SK-N-SH (cell line): ENCODE measurements around the gene KRT78. TPM values are rescaled to one million over a fixed set of nuclear protein-coding genes. Genes with fewer than 3 reads are reported as not detected.
A peak's percentile ranks its signal among the peaks of the same experiment; 100 is the strongest.

Experiments used
- CTCF ChIA-PET: fragments of 300-600, 350-600 bp; formaldehyde crosslinking; extraction: SDS; loops from one replicate; lab custom pipeline; 2021; lab: Yijun Ruan, JAX
- POLR2A ChIA-PET: fragments of 350-600 bp; sonication (Branson Sonifier 250); formaldehyde crosslinking; extraction: SDS; loops from one replicate; lab custom pipeline; 2020; ENCODE audit warnings: antibody characterized with exemption, inconsistent platforms; lab: Yijun Ruan, JAX
- DNase-seq: peaks from one replicate; pipeline ENCODE4 v3.0.0; 2012
- H2AFZ ChIP-seq: fragments of 200-600 bp; sonication (generic); 2 replicates; pipeline ENCODE4 v1.8.1; 2016; ENCODE audit warnings: antibody characterized with exemption, mild to moderate bottlenecking, low read depth
- H3F3A ChIP-seq: fragments of 200-600 bp; sonication (generic); replicated peaks from 2 replicates; pipeline ENCODE3; 2016; ENCODE audit warnings: antibody characterized with exemption, mild to moderate bottlenecking; ENCODE audit not compliant: insufficient read depth
- H3K27ac ChIP-seq, 2 experiments: fragments of 200-500 bp in 1 of 2; fragments of 200-600 bp in 1 of 2; sonication (Bioruptor generic) in 1 of 2; sonication (generic), shearing (Covaris generic) in 1 of 2; 2 replicates each; pipeline versions ENCODE4 v1.5.1 to v1.6.1; 2014 to 2016; ENCODE audit warnings: low read depth in 2 of 2, inconsistent platforms in 1 of 2, low read length in 1 of 2, mild to moderate bottlenecking in 1 of 2, mixed read lengths in 1 of 2
- H3K27me3 ChIP-seq: fragments of 200-600 bp; sonication (generic), shearing (Covaris generic); 2 replicates; pipeline ENCODE4 v1.6.1; 2016; ENCODE audit warnings: mixed run types; ENCODE audit not compliant: insufficient read depth
- H3K36me3 ChIP-seq, 2 experiments: fragments of 200-500 bp in 1 of 2; fragments of 200-600 bp in 1 of 2; sonication (Bioruptor generic) in 1 of 2; sonication (generic) in 1 of 2; replicated peaks in 1 of 2; 2 replicates each; pipeline versions ENCODE3 to v1.5.1; 2014 to 2016; ENCODE audit warnings: low read length in 1 of 2, mild to moderate bottlenecking in 1 of 2; ENCODE audit not compliant: insufficient read depth in 2 of 2, control insufficient read depth in 1 of 2
- H3K4me1 ChIP-seq, 2 experiments: fragments of 200-500 bp in 1 of 2; fragments of 200-600 bp in 1 of 2; sonication (Bioruptor generic) in 1 of 2; sonication (generic), shearing (Covaris generic) in 1 of 2; 2 replicates each; pipeline versions ENCODE4 v1.5.1 to v1.6.1; 2014 to 2016; ENCODE audit warnings: low read depth in 1 of 2, low read length in 1 of 2, mixed run types in 1 of 2; ENCODE audit not compliant: insufficient read depth in 2 of 2, control insufficient read depth in 1 of 2
- H3K4me2 ChIP-seq: fragments of 200-600 bp; sonication (generic), shearing (Covaris generic); 2 replicates; pipeline ENCODE4 v1.6.1; 2017; ENCODE audit warnings: mixed run types
- H3K4me3 ChIP-seq, 2 experiments: fragments of 200-500 bp in 1 of 2; fragments of 200-600 bp in 1 of 2; sonication (Bioruptor generic) in 1 of 2; sonication (generic), shearing (Covaris generic) in 1 of 2; 2 replicates each; pipeline versions ENCODE4 v1.5.1 to v1.8.1; 2014 to 2016; ENCODE audit warnings: low read depth in 2 of 2, inconsistent platforms in 1 of 2, low read length in 1 of 2, mild to moderate bottlenecking in 1 of 2, mixed read lengths in 1 of 2, moderate library complexity in 1 of 2
- H3K79me2 ChIP-seq: fragments of 200-600 bp; sonication (generic); 2 replicates; pipeline ENCODE4 v1.8.1; 2017; ENCODE audit warnings: mild to moderate bottlenecking; ENCODE audit not compliant: insufficient read depth
- H3K9ac ChIP-seq: fragments of 200-600 bp; sonication (generic); 2 replicates; pipeline ENCODE4 v1.6.1; 2017; ENCODE audit warnings: mixed run types
- H3K9me2 ChIP-seq: fragments of 200-600 bp; sonication (generic); 2 replicates; pipeline ENCODE4 v1.6.1; 2017; ENCODE audit warnings: mixed run types
- H3K9me3 ChIP-seq: fragments of 200-600 bp; sonication (generic); 2 replicates; pipeline ENCODE4 v1.6.1; 2017; ENCODE audit warnings: mixed run types, mild to moderate bottlenecking, moderate library complexity
- H4K20me1 ChIP-seq: fragments of 200-600 bp; sonication (generic); 2 replicates; pipeline ENCODE4 v1.6.1; 2017; ENCODE audit warnings: mild to moderate bottlenecking, mixed run types; ENCODE audit not compliant: insufficient read depth
- CTCF ChIP-seq: fragments of 200-600 bp; sonication (generic); IDR thresholded peaks from 2 replicates; pipeline ENCODE4 v1.6.1; 2017; ENCODE audit warnings: antibody characterized with exemption, mild to moderate bottlenecking, moderate library complexity
- EZH2phosphoT487 ChIP-seq: fragments of 200-600 bp; sonication (generic); IDR thresholded peaks from 2 replicates; pipeline ENCODE4 v1.6.1; 2017; ENCODE audit warnings: low read depth, mixed run types, mild to moderate bottlenecking, antibody characterized with exemption, moderate library complexity, borderline replicate concordance
- FOSL2 ChIP-seq: IDR thresholded peaks from 2 replicates; pipeline ENCODE4 v1.4.0; 2012; ENCODE audit warnings: low read depth, mild to moderate bottlenecking, moderate library complexity, borderline replicate concordance
- JUND ChIP-seq: IDR thresholded peaks from 2 replicates; pipeline ENCODE4 v1.4.0; 2012
- MAX ChIP-seq: IDR thresholded peaks from 2 replicates; pipeline ENCODE4 v1.4.0; 2012; ENCODE audit warnings: low read depth
- MEF2A ChIP-seq: IDR thresholded peaks from 2 replicates; pipeline ENCODE4 v1.4.0; 2012; ENCODE audit warnings: low read depth, borderline replicate concordance
- MXI1 ChIP-seq: IDR thresholded peaks from 2 replicates; pipeline ENCODE4 v1.6.1; 2012; ENCODE audit warnings: mild to moderate bottlenecking, low read depth, low read length, improper control_type of control experiment
- PBX3 ChIP-seq: IDR thresholded peaks from 2 replicates; pipeline ENCODE4; 2012
- REST ChIP-seq: IDR thresholded peaks from 2 replicates; pipeline ENCODE4 v1.6.1; 2012; ENCODE audit warnings: mild to moderate bottlenecking, low read depth, low read length, moderate library complexity
- RXRA ChIP-seq: IDR thresholded peaks from 2 replicates; pipeline ENCODE4 v1.4.0; 2012; ENCODE audit warnings: low read depth, mild to moderate bottlenecking, borderline replicate concordance
- SIN3A ChIP-seq: IDR thresholded peaks from 2 replicates; pipeline ENCODE4 v1.6.1; 2012; ENCODE audit warnings: low read depth, mild to moderate bottlenecking, low read length, moderate library complexity, borderline replicate concordance
- USF1 ChIP-seq: IDR thresholded peaks from 2 replicates; pipeline ENCODE4 v1.4.0; 2012; ENCODE audit warnings: low read depth, borderline replicate concordance
- USF2 ChIP-seq: fragments of 150-350 bp; IDR thresholded peaks from 2 replicates; pipeline ENCODE4 v1.6.1; 2017; ENCODE audit warnings: antibody characterized with exemption, low read length, low read depth, borderline replicate concordance
- YY1 ChIP-seq: IDR thresholded peaks from 2 replicates; pipeline ENCODE4 v1.4.0; 2012; ENCODE audit warnings: low read depth, mild to moderate bottlenecking
- WGBS: methylation state at CpG from one replicate; pipeline ENCODE4 v1.1.6; 2017; ENCODE audit warnings: low lambda C conversion rate; 5-methylcytosine and 5-hydroxymethylcytosine counted together
- polyA plus RNA-seq, 3 experiments: library from polyadenylated mRNA; depleted of rRNA; stranded (reverse); fragments of >200 nt; gene quantifications; 2 replicates each; pipeline ENCODE4 v1.2.3, GENCODE V29; 2012

KRT78 gene
- polyA plus RNA-seq, 1 of the 3 experiments (the other 2 are of a cell fraction), result not detected

- Histone ChIP-seq H3F3A (no peaks in the 10 kb centered on the region), H2AFZ (no peak overlapping the region), H3K9me3 (no peaks in the 10 kb centered on the region), H3K27me3 (no peaks in the 10 kb centered on the region), H3K4me2 (no peak overlapping the region), H3K27ac (no peak overlapping the region), H3K79me2 (no peaks in the 10 kb centered on the region), H3K9me2 (no peaks in the 10 kb centered on the region), H3K36me3 (no peaks in the 10 kb centered on the region), H4K20me1 (no peaks in the 10 kb centered on the region), H3K4me3 (no peak overlapping the region), H3K9ac (no peak overlapping the region), H3K4me1 (peaks cover 0 to 5% of the 10 kb centered on the region in 2 experiments; a peak in 1 of 4 replicates)
- DNase-seq, result no peak
- 79% methylated on average over 2 of the region's 3 CpGs for WGBS
- TF ChIP-seq REST (0 out of 2 replicates have a peak, but pooled peaks have one; percentile 15), YY1 (no peak)
- POLR2A ChIA-PET, result no interaction called here
- CTCF ChIA-PET, result interaction anchor here (0.6 to 9.3 kb wide), 5 partner anchors 8 to 84 kb away, joined by 3 to 91 read pairs (median 35); partner anchors contain the start of gene KRT8
These were observed 47.7 kb upstream of the KRT78 start for GRCh38 chr12:52896190-52897100.

GRCh38 chr12:52895726-52896189 lies 47.0 kb upstream of the KRT78 start:
- Histone ChIP-seq H3K9ac (no peak overlapping the region), H3K9me2 (no peaks in the 10 kb centered on the region), H2AFZ (no peak overlapping the region), H3K79me2 (no peaks in the 10 kb centered on the region), H3K36me3 (no peaks in the 10 kb centered on the region), H4K20me1 (no peaks in the 10 kb centered on the region), H3K4me2 (no peak overlapping the region), H3K4me3 (no peak overlapping the region), H3K27me3 (no peaks in the 10 kb centered on the region), H3F3A (no peaks in the 10 kb centered on the region), H3K4me1 (peaks cover 0 to 5% of the 10 kb centered on the region in 2 experiments; a peak in 1 of 4 replicates), H3K27ac (no peak overlapping the region), H3K9me3 (no peaks in the 10 kb centered on the region)
- POLR2A ChIA-PET, result no interaction called here
- no peak for DNase-seq
- TF ChIP-seq MAX (no peak), RXRA (no peak), EZH2phosphoT487 (no peak), PBX3 (no peak), MXI1 (no peak), MEF2A (no peak), YY1 (no peak), JUND (no peak), FOSL2 (no peak), CTCF (no peak), SIN3A (no peak), USF1 (no peak), USF2 (no peak)
- 44% methylated on average over 2 of the region's 2 CpGs for WGBS
- CTCF ChIA-PET, result interaction anchor here (0.6 to 9.3 kb wide), 5 partner anchors 9 to 85 kb away, joined by 3 to 91 read pairs (median 35); partner anchors contain the start of gene KRT8
